GM18502 (cell line): ENCODE results near the gene MMEL1.
"Not testable (repeated sequence)": the region's sequence is repeated elsewhere in the genome, so short reads cannot be mapped to it uniquely, and the experiment has no call there.

Source experiments
- ATAC-seq: cut with Tn5 transposase; IDR thresholded peaks from one replicate; pipeline ENCODE4 v1.9.1; 2021; ENCODE audit warnings: mild to moderate bottlenecking; ENCODE audit not compliant: unreplicated experiment, poor library complexity

MMEL1 gene

DNA sequence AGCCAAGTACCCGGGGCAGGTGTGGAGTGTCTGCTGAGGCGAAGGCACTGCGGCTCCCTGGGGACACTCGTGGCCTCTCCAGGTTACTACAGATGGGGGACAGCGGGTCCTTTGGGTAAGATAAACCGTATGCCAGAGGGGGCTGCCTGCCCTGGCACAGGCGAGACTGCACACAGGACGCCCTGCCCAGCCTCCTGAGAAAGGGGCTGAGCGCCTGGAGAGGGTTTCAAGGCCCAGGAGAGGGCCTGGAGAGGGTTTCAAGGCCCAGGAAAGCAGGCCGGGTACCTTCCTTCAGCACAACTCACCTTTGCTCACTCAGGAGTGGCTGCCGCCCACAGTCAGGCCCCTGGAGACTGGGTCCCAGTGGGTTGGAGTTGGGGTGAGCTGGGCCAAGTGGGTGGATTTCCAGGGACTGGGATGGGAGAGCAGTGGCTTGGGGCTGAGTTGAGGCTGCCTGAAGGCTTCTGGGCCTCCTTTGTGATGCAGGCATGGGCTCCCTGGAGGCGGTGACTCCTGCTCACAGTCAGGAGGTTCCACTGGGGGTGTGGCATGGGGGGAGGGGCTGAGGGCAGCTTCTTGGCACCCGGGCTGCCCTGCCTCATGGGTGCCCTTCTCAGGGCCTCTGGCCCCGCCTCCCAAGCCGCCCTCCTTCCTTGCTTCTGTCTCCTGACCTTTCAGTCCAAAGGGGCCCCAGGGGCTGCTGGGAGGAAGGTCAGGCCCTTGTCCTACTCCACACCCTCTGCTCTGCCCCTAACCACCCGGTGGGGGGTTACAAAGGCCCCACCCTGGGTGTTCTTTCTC is at the start of gene MMEL1:
Gene MMEL1 (minus strand): TSS at position 456 of the 801 bp plus-strand sequence. CDS start 3,532 bp downstream, outside the sequence.
- ATAC-seq, result no peak

GRCh38 chr1:2676726-2677125 is 43.9 kb upstream of the MMEL1 start:
- ATAC-seq, result not testable (repeated sequence)

DNA sequence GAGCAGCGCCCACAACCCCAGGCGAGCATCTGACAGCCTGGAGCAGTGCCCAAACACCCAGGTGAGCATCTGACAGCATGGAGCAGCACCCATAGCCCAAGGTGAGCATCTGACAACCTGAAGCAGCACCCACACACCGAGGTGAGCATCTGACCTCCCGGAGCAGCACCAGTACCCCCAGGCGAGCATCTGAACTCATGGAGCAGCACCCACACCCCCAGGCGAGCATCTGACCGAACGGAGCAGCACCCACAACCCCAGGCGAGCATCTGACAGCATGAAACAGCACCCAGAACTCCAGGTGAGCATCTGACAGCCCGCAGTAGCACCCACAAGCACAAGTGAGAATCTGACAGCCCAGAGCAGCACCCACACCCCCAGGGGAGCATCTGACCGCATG is 38.8 kb upstream of the MMEL1 start:
- ATAC-seq, result not testable (repeated sequence)

GRCh38 chr1:2659806-2660205 is 27.0 kb upstream of the MMEL1 start:
- ATAC-seq, result not testable (repeated sequence)

GRCh38 chr1:2657909-2658308 is 25.1 kb upstream of the MMEL1 start:
- ATAC-seq, result not testable (repeated sequence)

GRCh38 chr1:2657124-2657523 is 24.3 kb upstream of the MMEL1 start:
- ATAC-seq, result not testable (repeated sequence)

GRCh38 chr1:2655598-2656434 is 23.0 kb upstream of the MMEL1 start:
- ATAC-seq, result not testable (repeated sequence)

DNA sequence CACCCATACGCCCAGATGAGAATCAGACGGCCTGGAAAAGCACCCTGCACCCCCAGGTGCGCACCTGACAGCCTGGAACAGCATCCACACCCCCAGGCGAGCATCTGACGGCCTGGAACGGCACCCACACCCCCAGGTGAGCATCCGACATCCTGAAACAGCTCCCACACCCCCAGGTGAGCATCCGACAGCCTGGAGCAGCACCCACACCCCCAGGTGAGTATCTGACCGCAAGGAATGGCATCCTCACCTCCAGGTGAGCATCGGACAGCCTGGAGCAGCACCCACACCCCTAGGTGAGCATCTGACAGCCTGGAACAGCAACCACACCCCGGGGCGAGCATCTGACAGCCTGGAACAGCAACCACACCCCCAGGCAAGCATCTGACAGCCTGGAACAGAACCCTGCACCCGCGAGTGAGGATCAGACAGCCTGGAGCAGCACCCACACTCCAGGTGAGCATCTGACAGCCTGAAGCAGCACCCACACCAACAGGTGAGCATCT is 21.7 kb upstream of the MMEL1 start:
- ATAC-seq, result not testable (repeated sequence)

DNA sequence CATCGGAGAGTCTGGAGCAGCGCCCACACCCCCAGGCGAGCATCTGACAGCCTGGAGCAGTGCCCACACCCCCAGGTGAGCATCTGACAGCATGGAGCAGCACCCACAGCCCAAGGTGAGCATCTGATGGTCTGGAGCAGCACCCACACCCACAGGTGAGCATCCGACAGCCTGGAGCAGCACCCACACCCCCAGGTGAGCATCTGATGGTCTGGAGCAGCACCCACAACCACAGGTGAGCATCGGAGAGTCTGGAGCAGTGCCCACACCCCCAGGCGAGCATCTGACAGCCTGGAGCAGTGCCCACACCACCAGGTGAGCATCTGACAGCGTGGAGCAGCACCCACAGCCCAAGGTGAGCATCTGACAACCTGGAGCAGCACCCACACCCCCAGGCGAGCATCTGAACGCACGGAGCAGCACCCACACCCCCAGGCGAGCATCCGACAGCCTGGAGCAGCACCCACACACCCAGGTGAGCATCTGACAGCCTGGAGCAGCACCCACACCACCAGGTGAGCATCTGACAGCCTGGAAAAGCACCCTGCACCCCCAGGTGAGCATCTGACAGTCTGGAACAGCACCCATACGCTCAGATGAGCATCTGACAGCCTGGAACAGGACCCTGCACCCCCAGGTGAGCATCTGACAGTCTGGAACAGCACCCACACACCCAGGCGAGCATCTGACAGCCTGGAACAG is 21.1 kb upstream of the MMEL1 start:
- not testable (repeated sequence) for ATAC-seq

GRCh38 chr1:2652926-2653571 is 20.2 kb upstream of the MMEL1 start:
- ATAC-seq, result not testable (repeated sequence)

GRCh38 chr1:2652152-2652925 is 19.5 kb upstream of the MMEL1 start:
- ATAC-seq, result not testable (repeated sequence)

GRCh38 chr1:2650967-2651645 is 18.3 kb upstream of the MMEL1 start:
- no peak for ATAC-seq

DNA sequence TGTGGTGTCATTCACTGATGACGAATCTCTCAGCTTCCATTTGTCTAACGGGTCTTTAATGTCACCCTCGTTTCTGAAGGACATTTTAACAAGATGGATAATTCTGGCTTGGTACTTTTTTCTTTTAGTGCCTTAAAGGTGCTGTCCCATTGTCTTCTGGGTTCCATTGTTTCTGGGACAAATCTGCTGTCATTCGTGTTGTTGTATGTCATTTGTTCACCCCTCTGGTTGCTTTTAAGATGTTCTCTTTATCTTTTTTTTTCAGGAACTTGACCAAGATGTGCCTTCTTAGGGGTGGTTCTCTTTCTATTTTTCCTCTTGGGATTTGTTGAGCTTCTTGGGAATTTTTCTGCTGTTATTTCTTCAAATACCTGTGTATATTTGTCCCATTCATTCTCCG is 14.0 kb upstream of the MMEL1 start:
- no peak for ATAC-seq

GRCh38 chr1:2645776-2646175 is 13.0 kb upstream of the MMEL1 start:
- ATAC-seq, result no peak

DNA sequence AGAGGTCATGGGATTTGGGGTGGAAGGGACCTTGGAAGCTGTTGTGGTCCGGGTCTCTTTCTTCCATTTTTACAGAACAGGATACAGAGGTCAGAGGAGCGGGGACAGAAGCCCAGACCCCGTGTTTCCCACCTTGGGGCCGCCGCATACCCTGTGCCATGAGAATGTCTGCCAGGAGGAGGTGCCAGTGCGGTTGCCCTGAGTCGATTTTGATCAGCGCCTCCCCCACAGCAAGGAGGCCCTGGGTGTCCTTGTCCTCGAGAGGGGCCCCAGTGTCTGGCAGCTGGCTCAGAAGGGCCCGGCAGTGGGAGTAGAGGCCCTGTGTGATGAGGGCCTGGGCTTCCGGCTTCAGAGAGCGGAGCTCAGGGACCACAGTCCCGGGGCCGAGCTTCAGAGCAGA is 12.3 kb upstream of the MMEL1 start:
- ATAC-seq, result no peak

DNA sequence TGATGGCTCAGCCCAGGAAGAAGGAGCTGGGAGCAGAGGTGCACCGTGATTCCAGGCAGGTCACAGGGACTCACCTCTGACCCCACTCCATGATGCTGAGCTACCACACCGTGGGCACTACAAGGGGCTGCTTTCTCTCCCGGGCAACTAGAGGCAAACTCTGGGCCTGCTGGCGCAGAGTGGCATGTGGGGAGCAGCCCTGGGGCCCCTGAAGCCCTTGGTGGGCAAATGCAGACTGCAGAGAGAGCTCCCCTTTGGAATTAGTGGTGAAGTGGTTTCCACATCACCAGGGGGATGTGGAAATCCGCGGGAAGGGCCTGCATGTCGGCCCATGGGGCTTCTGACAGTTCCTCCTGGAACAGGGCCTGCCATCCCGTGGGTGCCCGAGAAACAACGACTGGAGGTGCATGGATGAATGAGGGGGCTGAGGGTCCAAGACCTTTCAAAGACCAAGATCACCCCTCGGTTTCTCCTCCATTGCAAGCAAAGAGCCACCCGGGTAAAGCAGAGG is 11.8 kb upstream of the MMEL1 start:
- no peak for ATAC-seq

- ATAC-seq, result no peak
Measured at GRCh38 chr1:2644171-2644570, 11.4 kb upstream of the MMEL1 start.

GRCh38 chr1:2643414-2644077 is 10.7 kb upstream of the MMEL1 start:
- ATAC-seq, result no peak
